ENCODE results near the gene KLKB1.

The KLKB1 gene

DNA sequence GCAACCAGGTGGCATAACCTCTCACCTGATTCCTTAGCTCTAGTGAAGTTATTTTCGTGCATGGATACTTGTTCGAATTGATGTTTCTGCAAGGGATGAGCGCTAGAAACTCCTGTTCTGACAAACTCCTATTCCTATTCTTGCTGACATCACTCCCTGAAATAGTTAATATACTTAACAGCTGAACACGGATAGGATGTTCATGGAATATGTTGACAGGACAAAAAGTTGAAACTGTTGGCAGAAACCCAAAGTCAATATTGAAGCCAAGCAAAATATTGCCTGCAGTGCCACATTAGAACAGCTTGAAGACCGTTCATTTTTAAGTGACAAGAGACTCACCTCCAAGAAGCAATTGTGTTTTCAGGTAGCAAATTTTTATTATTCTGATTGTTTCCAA lies at the start of gene KLKB1:
Gene KLKB1, plus strand, starts transcription at position 287 of the 400 bp plus-strand sequence. CDS start 689 bp downstream, outside the sequence.
- TF ChIP-seq, protein P1, sequence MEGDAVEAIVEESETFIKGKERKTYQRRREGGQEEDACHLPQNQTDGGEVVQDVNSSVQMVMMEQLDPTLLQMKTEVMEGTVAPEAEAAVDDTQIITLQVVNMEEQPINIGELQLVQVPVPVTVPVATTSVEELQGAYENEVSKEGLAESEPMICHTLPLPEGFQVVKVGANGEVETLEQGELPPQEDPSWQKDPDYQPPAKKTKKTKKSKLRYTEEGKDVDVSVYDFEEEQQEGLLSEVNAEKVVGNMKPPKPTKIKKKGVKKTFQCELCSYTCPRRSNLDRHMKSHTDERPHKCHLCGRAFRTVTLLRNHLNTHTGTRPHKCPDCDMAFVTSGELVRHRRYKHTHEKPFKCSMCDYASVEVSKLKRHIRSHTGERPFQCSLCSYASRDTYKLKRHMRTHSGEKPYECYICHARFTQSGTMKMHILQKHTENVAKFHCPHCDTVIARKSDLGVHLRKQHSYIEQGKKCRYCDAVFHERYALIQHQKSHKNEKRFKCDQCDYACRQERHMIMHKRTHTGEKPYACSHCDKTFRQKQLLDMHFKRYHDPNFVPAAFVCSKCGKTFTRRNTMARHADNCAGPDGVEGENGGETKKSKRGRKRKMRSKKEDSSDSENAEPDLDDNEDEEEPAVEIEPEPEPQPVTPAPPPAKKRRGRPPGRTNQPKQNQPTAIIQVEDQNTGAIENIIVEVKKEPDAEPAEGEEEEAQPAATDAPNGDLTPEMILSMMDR (IDR thresholded peaks at IDR 0.05; ENCODE audit: insufficient read depth, low read depth, low read length, missing control alignments): no peak
- no peak within 1 kb of the TSS for H3K4me3 ChIP-seq (ENCODE audit: low read depth, low read length)
- DNase-seq (ENCODE audit: low read depth): no peak

GRCh38 chr4:186188107-186188506 lies 39.2 kb upstream of the KLKB1 start:
- TF ChIP-seq, protein P1 (IDR thresholded peaks at IDR 0.05; ENCODE audit: insufficient read depth, low read depth, low read length, missing control alignments): no peak
- no peak for DNase-seq (ENCODE audit: low read depth)
- H3K4me3 ChIP-seq (ENCODE audit: low read depth, low read length): no peak overlapping the region

DNA sequence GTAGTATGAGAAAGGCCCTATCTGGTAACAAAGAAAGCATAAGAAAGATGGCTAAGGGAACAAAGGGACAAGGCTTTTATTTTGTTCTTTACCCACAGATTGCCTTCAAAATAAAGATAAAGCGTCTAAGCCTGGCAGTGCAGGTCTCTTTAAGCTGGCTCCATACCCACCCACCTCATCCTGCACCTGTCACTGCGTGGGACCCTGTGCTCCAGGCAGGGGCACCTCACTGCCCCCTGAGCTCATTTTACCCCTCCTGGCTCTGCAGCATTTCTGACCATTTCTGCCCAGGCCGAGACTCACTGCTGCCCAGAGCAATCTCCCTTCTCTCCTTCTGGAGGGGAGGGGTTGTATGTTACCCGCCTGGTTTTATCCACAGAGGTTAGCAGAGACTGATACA lies 37.7 kb upstream of the KLKB1 start:
- H3K4me3 ChIP-seq (ENCODE audit: low read depth, low read length): peak overlapping the region; percentile 4; the same call in 1 of the 2 replicates
- TF ChIP-seq, protein P1 (IDR thresholded peaks at IDR 0.05; ENCODE audit: insufficient read depth, low read depth, low read length, missing control alignments): no peak
- no peak for DNase-seq (ENCODE audit: low read depth)

GRCh38 chr4:186190581-186191199 lies 36.6 kb upstream of the KLKB1 start:
- peak overlapping the region; percentile 99 for H3K4me3 ChIP-seq (ENCODE audit: low read depth, low read length)
- DNase-seq (ENCODE audit: low read depth): peak; percentile 61
- TF ChIP-seq, protein P1 (IDR thresholded peaks at IDR 0.05; ENCODE audit: insufficient read depth, low read depth, low read length, missing control alignments): no peak

GRCh38 chr4:186191200-186192065 lies 35.9 kb upstream of the KLKB1 start, which contains the start of gene CYP4V2:
CYP4V2 (plus strand) TSS chr4:186191567; CDS start chr4:186191824, 257 bp downstream.
- TF ChIP-seq, protein P1 (IDR thresholded peaks at IDR 0.05; ENCODE audit: insufficient read depth, low read depth, low read length, missing control alignments): peak; percentile 52
- peak; percentile 95 for DNase-seq (ENCODE audit: low read depth)
- H3K4me3 ChIP-seq (ENCODE audit: low read depth, low read length): peak within 1 kb of the TSS; percentile 99

DNA sequence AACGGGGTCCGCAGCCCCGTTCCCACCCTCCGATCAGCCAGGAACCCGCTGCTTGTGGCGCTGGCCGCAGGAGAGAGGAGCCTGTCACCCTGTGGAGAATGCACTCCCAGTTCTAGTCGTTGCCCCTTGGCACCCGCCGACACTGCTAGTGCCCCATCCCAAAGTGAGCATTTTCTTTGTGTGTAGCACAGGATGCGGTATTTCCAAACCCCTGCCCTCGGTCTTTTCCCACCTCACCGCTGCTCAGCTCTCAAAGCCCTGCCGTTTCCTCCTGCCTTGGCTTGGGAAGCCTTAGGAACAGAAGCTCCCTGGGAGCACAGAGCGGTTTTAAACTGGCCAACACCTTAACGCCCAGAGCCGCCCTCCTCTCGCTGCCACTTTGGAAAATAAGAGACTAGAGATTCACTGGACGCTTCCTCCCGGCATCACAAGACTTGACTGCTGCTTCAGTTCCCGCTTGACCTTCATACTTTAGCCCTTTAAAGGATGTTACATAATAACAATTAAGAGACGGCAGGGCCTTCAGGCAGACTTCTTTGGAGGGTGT lies 35.2 kb upstream of the KLKB1 start:
- TF ChIP-seq, protein P1 (IDR thresholded peaks at IDR 0.05; ENCODE audit: insufficient read depth, low read depth, low read length, missing control alignments): no peak
- DNase-seq (ENCODE audit: low read depth): peak; percentile 48

More for the DNA sequence above, 35.2 kb upstream of the KLKB1 start:
- peak overlapping the region; percentile 99 for H3K4me3 ChIP-seq (ENCODE audit: low read depth, low read length)

Data from GM12865 (cell line).